Neural progenitor cell (in vitro differentiated cells): ENCODE data around the gene MN1. TPM values are rescaled to one million over a fixed set of nuclear protein-coding genes. Genes with fewer than 3 reads are reported as not detected.

Experiments used
- DNase-seq: peaks from one replicate; pipeline ENCODE4 v3.0.0-alpha.2; 2016; ENCODE audit warnings: low spot score
- H2AFZ ChIP-seq: fragments of 200-600 bp; sonication (generic); replicated peaks from 2 replicates; pipeline ENCODE4 v1.6.1; 2016; ENCODE audit warnings: antibody characterized with exemption
- H3F3A ChIP-seq: fragments of 200-600 bp; sonication (generic); 2 replicates; pipeline ENCODE4 v1.6.1; 2016; ENCODE audit warnings: antibody characterized with exemption, low read depth
- H3K27ac ChIP-seq: fragments of 200-600 bp; sonication (generic); 2 replicates; pipeline ENCODE4 v1.5.1; 2016; ENCODE audit warnings: mild to moderate bottlenecking
- H3K27me3 ChIP-seq: fragments of 200-600 bp; sonication (generic); 2 replicates; pipeline ENCODE4 v1.6.1; 2016; ENCODE audit warnings: mild to moderate bottlenecking, moderate library complexity
- H3K36me3 ChIP-seq: fragments of 200-600 bp; sonication (generic); 2 replicates; pipeline ENCODE4 v1.5.1; 2016
- H3K4me1 ChIP-seq: fragments of 200-600 bp; sonication (generic); 2 replicates; pipeline ENCODE4 v1.6.1; 2016; ENCODE audit warnings: mixed run types
- H3K4me2 ChIP-seq: fragments of 200-600 bp; sonication (generic); 2 replicates; pipeline ENCODE4 v1.6.1; 2016
- H3K4me3 ChIP-seq: fragments of 200-600 bp; sonication (generic); 2 replicates; pipeline ENCODE4 v1.5.1; 2016
- H3K79me2 ChIP-seq: fragments of 200-600 bp; sonication (generic); 2 replicates; pipeline ENCODE4 v1.6.1; 2016; ENCODE audit warnings: low read depth
- H3K9ac ChIP-seq: fragments of 200-600 bp; sonication (generic); 2 replicates; pipeline ENCODE4 v1.6.1; 2016
- H3K9me3 ChIP-seq: fragments of 200-600 bp; sonication (generic); 2 replicates; pipeline ENCODE4 v1.5.1; 2016; ENCODE audit warnings: low read depth
- H4K20me1 ChIP-seq: fragments of 200-600 bp; sonication (generic); 2 replicates; pipeline ENCODE4 v1.6.1; 2016; ENCODE audit warnings: low read depth
- H3K27ac Mint-ChIP-seq: 3 replicates; pipeline ENCODE4 v1.8.0; 2021; ENCODE audit warnings: mixed read lengths
- H3K27me3 Mint-ChIP-seq: 2 replicates; pipeline ENCODE4 v1.8.0; 2022; ENCODE audit warnings: low read depth, mild to moderate bottlenecking, inconsistent platforms, moderate library complexity, mixed read lengths; ENCODE audit not compliant: insufficient read depth
- H3K36me3 Mint-ChIP-seq: 3 replicates; pipeline ENCODE4 v1.8.0; 2021; ENCODE audit warnings: mixed read lengths
- H3K4me1 Mint-ChIP-seq: 3 replicates; pipeline ENCODE4 v1.8.0; 2021; ENCODE audit warnings: mixed read lengths
- H3K4me3 Mint-ChIP-seq: 3 replicates; pipeline ENCODE4 v1.8.0; 2021; ENCODE audit warnings: mild to moderate bottlenecking, moderate library complexity, mixed read lengths
- H3K9me3 Mint-ChIP-seq: 3 replicates; pipeline ENCODE4 v1.8.0; 2020; ENCODE audit warnings: mixed read lengths
- EZH2 ChIP-seq: fragments of 200-600 bp; sonication (generic); IDR thresholded peaks from 2 replicates; pipeline ENCODE4 v1.6.1; 2017; ENCODE audit warnings: antibody characterized with exemption, mild to moderate bottlenecking, moderate library complexity
- EZH2phosphoT487 ChIP-seq: fragments of 200-600 bp; sonication (generic); IDR thresholded peaks from 2 replicates; pipeline ENCODE4 v1.6.1; 2017; ENCODE audit warnings: antibody characterized with exemption
- total RNA-seq: library from RNA; depleted of rRNA; stranded (reverse); fragments of >200 nt; gene quantifications from 2 replicates; pipeline ENCODE4 v1.2.3, GENCODE V29; 2015; ENCODE audit warnings: low replicate concordance
- TF ChIP-seq, protein P1 (sequence below): fragments of 200-600 bp; sonication (generic); IDR thresholded peaks from 2 replicates; pipeline ENCODE4 v1.5.1; 2017; ENCODE audit warnings: antibody characterized with exemption, mild to moderate bottlenecking

Gene MN1
- total RNA-seq, 1 donor from 2014 or later: 13.3 TPM

DNA sequence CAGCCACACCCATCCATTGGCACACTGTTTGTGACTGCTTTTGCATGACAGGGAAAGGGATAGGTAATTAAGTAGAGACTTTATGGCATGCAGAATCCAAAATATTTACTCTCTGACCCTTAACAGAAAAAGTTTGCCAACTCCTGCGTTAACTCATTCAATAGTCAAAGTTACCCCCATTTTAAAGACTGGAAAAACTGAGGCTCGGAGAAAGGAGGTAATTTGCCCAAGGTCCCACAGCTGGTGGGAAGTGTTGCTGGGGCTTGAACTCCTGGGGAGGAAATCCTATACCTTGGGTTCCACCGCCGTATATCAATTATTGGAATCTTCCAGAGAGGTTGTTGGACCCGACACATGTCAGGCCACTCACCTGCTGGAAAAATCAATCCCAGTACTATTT, 29.9 kb downstream of the MN1 start:
- Histone ChIP-seq H3K27ac (no peak overlapping the region), H4K20me1 (peaks cover 73% of the 10 kb centered on the region), H3F3A (peaks cover 18% of the 10 kb centered on the region), H2AFZ (no peak overlapping the region), H3K4me1 (peaks cover 39% of the 10 kb centered on the region), H3K36me3 (no peaks in the 10 kb centered on the region), H3K27me3 (no peaks in the 10 kb centered on the region), H3K9ac (no peak overlapping the region), H3K4me3 (no peak overlapping the region), H3K79me2 (peaks cover 78% of the 10 kb centered on the region), H3K4me2 (no peak overlapping the region), H3K9me3 (no peaks in the 10 kb centered on the region)
- H3K36me3 Mint-ChIP-seq: peaks cover 11% of the 10 kb centered on the region
- H3K4me3 Mint-ChIP-seq: no peak overlapping the region
- H3K4me1 Mint-ChIP-seq: peaks cover 62% of the 10 kb centered on the region
- TF ChIP-seq, protein P1, sequence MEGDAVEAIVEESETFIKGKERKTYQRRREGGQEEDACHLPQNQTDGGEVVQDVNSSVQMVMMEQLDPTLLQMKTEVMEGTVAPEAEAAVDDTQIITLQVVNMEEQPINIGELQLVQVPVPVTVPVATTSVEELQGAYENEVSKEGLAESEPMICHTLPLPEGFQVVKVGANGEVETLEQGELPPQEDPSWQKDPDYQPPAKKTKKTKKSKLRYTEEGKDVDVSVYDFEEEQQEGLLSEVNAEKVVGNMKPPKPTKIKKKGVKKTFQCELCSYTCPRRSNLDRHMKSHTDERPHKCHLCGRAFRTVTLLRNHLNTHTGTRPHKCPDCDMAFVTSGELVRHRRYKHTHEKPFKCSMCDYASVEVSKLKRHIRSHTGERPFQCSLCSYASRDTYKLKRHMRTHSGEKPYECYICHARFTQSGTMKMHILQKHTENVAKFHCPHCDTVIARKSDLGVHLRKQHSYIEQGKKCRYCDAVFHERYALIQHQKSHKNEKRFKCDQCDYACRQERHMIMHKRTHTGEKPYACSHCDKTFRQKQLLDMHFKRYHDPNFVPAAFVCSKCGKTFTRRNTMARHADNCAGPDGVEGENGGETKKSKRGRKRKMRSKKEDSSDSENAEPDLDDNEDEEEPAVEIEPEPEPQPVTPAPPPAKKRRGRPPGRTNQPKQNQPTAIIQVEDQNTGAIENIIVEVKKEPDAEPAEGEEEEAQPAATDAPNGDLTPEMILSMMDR: no peak
- TF ChIP-seq EZH2: no peak
- no peak for TF ChIP-seq EZH2phosphoT487
- no peak overlapping the region for H3K27ac Mint-ChIP-seq
- H3K27me3 Mint-ChIP-seq: no peaks in the 10 kb centered on the region
- no peak for DNase-seq
- H3K9me3 Mint-ChIP-seq: no peaks in the 10 kb centered on the region

DNA sequence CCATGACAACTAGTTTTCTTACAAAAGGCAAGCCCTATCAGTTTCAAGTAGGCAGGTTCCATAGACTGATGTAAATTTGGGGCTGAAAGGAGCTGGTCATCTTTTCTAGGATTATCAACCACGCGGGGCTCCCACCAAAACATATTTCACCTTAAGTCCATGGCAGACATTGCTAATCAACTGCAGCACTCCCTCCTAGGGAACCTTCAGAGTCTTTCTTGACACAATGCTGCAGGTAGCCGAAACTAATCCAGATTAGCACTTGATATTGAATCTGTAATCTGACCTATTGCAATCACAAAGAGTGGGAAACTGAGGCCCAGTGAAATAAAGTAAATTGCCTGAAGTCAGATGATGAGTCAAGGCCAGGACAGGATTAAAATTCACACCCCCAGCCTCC, 32.5 kb downstream of the MN1 start:
- Histone ChIP-seq H3K27ac (no peak overlapping the region), H3K27me3 (no peaks in the 10 kb centered on the region), H3K36me3 (no peaks in the 10 kb centered on the region), H3K4me1 (peaks cover 13% of the 10 kb centered on the region), H3K79me2 (peaks cover 74% of the 10 kb centered on the region), H3K4me3 (no peak overlapping the region), H3F3A (peaks cover 5% of the 10 kb centered on the region), H2AFZ (no peak overlapping the region), H4K20me1 (peaks cover 61% of the 10 kb centered on the region), H3K9ac (no peak overlapping the region), H3K9me3 (no peaks in the 10 kb centered on the region), H3K4me2 (no peak overlapping the region)
- DNase-seq: no peak
- no peaks in the 10 kb centered on the region for H3K9me3 Mint-ChIP-seq
- H3K4me3 Mint-ChIP-seq: no peak overlapping the region
- no peak overlapping the region for H3K27ac Mint-ChIP-seq
- H3K27me3 Mint-ChIP-seq: no peaks in the 10 kb centered on the region
- H3K36me3 Mint-ChIP-seq: peaks cover 17% of the 10 kb centered on the region
- peaks cover 37% of the 10 kb centered on the region for H3K4me1 Mint-ChIP-seq
- TF ChIP-seq, protein P1: no peak
- TF ChIP-seq EZH2phosphoT487 (no peak), EZH2 (no peak)

DNA sequence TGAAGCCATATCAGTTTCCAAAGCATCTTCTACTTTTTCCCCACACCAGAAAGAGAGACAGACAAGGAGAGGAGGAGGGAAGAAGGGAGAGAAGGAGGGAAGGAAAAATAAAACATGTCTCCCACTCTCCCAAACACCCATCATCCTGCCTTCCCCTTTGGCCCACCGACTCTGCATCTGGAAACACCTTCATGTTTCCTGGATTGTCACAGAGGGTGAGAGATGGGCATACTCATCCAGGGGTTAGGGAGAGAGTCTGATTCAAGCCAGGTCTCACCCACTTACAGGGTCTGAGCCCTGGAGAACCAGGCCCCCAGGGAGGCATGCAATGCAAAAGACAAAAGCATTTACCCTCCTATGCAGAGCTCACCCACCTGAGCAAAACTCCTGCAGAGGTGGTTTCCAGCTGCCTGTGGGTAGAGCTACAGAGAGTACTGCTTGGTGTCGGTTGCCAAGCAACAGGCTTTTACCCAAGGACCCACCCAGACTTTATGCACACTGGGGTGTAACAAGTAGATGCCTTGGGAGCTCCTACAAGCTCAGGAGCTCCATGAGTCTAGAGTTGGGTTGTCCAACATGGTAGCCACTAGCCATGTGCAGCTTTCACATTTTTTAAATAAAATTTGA, 33.4 kb downstream of the MN1 start:
- Histone ChIP-seq H3K79me2 (peaks cover 65% of the 10 kb centered on the region), H3K9ac (no peak overlapping the region), H3K4me1 (peaks cover 6% of the 10 kb centered on the region), H3F3A (no peaks in the 10 kb centered on the region), H3K27ac (no peak overlapping the region), H3K27me3 (no peaks in the 10 kb centered on the region), H2AFZ (no peak overlapping the region), H3K4me2 (no peak overlapping the region), H3K4me3 (no peak overlapping the region), H3K9me3 (no peaks in the 10 kb centered on the region), H4K20me1 (peaks cover 57% of the 10 kb centered on the region), H3K36me3 (no peaks in the 10 kb centered on the region)
- Mint-ChIP-seq H3K4me3 (no peak overlapping the region), H3K36me3 (peaks cover 20% of the 10 kb centered on the region), H3K27me3 (no peaks in the 10 kb centered on the region), H3K9me3 (no peaks in the 10 kb centered on the region), H3K4me1 (peaks cover 34% of the 10 kb centered on the region), H3K27ac (no peak overlapping the region)
- TF ChIP-seq, protein P1: no peak
- TF ChIP-seq EZH2 (no peak), EZH2phosphoT487 (no peak)
- no peak for DNase-seq
